Caco-2 (cell line): ENCODE measurements around the gene ZDBF2. TPM values are rescaled to one million over a fixed set of nuclear protein-coding genes. Genes with fewer than 3 reads are reported as not detected.

Experiments used
- BruUV-seq: library from RNA; stranded (reverse); fragments of 400-500 nt; replicated peaks from 2 replicates; lab custom pipeline; 2021; lab: Mats Ljungman, UMichigan
- CTCF ChIA-PET: fragments of 300-600 bp; sonication (Branson Sonifier 250); formaldehyde crosslinking; loops from one replicate; lab custom pipeline; 2022; ENCODE audit warnings: antibody characterized with exemption; lab: Charles Lee
- POLR2A ChIA-PET: fragments of 300-600 bp; sonication (Branson Sonifier 250); formaldehyde crosslinking; loops from one replicate; lab custom pipeline; 2022; ENCODE audit warnings: antibody characterized with exemption; lab: Charles Lee
- DNase-seq, 2 experiments: peaks; one replicate each; pipeline versions ENCODE4 v3.0.0 to v3.0.0-alpha.2; 2020 to 2022
- H3K27me3 ChIP-seq: replicated peaks from 2 replicates; pipeline ENCODE4 v1.6.0; 2011; ENCODE audit warnings: low read length; ENCODE audit not compliant: control insufficient read depth, insufficient read depth
- H3K36me3 ChIP-seq: 2 replicates; pipeline ENCODE4 v1.5.1; 2011; ENCODE audit warnings: low read length; ENCODE audit not compliant: control insufficient read depth, insufficient read depth
- H3K4me1 ChIP-seq: fragments of 250-450 bp; sonication (Bioruptor Pico); 2 replicates; pipeline ENCODE4 v1.5.1; 2020; ENCODE audit warnings: mild to moderate bottlenecking
- H3K4me3 ChIP-seq: 2 replicates; pipeline ENCODE4 v1.5.1; 2011; ENCODE audit warnings: low read depth, mild to moderate bottlenecking, control low read depth, low read length
- H3K9me3 ChIP-seq: fragments of 250-450 bp; sonication (Bioruptor Pico); 2 replicates; pipeline ENCODE4 v1.5.1; 2020; ENCODE audit warnings: mild to moderate bottlenecking, moderate library complexity
- H3K27ac Mint-ChIP-seq: one replicate; pipeline ENCODE4 v1.8.0; 2022; ENCODE audit warnings: mixed read lengths; ENCODE audit not compliant: unreplicated experiment
- H3K27me3 Mint-ChIP-seq: one replicate; pipeline ENCODE4 v1.8.0; 2022; ENCODE audit warnings: mixed read lengths; ENCODE audit not compliant: insufficient read depth, unreplicated experiment
- H3K36me3 Mint-ChIP-seq: one replicate; pipeline ENCODE4 v1.8.0; 2022; ENCODE audit warnings: mild to moderate bottlenecking, mixed read lengths; ENCODE audit not compliant: insufficient read depth, unreplicated experiment
- H3K4me1 Mint-ChIP-seq: one replicate; pipeline ENCODE4 v1.8.0; 2022; ENCODE audit warnings: low read depth, mixed read lengths; ENCODE audit not compliant: unreplicated experiment
- H3K4me3 Mint-ChIP-seq: one replicate; pipeline ENCODE4 v1.8.0; 2022; ENCODE audit warnings: mild to moderate bottlenecking, moderate library complexity, mixed read lengths; ENCODE audit not compliant: unreplicated experiment
- H3K9me3 Mint-ChIP-seq: one replicate; pipeline ENCODE4 v1.8.0; 2022; ENCODE audit warnings: mixed read lengths; ENCODE audit not compliant: unreplicated experiment
- CTCF ChIP-seq, 2 experiments: fragments of 200-600 bp in 1 of 2; IDR thresholded peaks; 1 replicate in 1 of 2; 2 replicates in 1 of 2; pipeline versions ENCODE4 v1.5.1 to v1.8.0; 2011 to 2022; ENCODE audit warnings: antibody characterized with exemption in 1 of 2, control low read depth in 1 of 2, inconsistent platforms in 1 of 2, low read depth in 1 of 2, low read length in 1 of 2, mild to moderate bottlenecking in 1 of 2, moderate library complexity in 1 of 2; ENCODE audit not compliant: insufficient read depth in 1 of 2, severe bottlenecking in 1 of 2, unreplicated experiment in 1 of 2
- intact Hi-C: fragments of 100-400 bp; cut with micrococcal nuclease; formaldehyde crosslinking; loops from one replicate; pipeline ENCODE4 v1.10.0; 2022; ENCODE audit not compliant: unreplicated experiment
- total RNA-seq: library from RNA; stranded (reverse); gene quantifications from 2 replicates; pipeline ENCODE4 v1.2.3, GENCODE V29; 2022

ZDBF2 gene
- total RNA-seq, 1 experiment from 2014 or later: 6.5 TPM

DNA sequence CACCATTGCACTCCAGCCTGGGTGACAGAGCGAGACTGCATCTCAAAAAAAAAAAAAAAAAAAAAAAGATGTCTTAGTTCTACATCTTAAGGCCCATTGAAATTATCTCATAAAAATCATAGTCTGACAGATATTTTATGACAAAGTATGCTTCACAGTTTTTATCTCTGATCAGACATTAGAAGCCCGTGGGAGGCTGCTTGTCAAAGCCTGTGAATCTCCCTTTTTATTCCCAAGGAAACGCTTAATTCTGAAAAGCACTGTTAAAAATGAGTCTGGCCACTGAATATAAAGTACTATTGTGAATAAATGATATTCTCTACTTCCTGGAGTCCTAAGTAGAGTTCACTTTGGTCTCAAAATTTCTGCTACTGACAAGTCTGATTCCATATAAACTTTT lies 71.1 kb downstream of the ZDBF2 start:
- no peaks in the 10 kb centered on the region for H3K4me1 Mint-ChIP-seq
- BruUV-seq: no TSS peak
- no peaks in the 10 kb centered on the region for H3K36me3 Mint-ChIP-seq

DNA sequence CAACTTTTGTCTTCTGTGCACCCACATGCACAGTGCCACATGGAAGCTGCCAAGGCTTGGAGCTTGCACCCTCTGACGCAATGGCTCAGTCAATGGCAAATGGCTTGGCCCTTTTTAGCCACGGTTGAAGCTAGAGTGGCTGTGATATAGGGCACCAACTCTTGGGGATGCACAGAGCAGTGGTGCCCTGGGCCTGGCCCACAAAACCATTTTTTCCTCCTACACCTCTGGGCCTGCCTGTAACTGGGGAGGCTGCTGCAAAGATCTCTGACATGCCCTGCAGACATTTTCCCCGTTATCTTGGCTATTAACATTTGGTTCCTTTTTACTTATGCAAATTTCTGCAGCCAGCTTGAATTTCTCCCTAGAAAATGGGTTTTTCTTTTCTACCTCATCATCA lies 74.9 kb downstream of the ZDBF2 start:
- H3K4me1 Mint-ChIP-seq: no peaks in the 10 kb centered on the region

More for the DNA sequence above, 71.1 kb downstream of the ZDBF2 start:
- intact Hi-C loops: no loop called here
- CTCF ChIA-PET: no interaction called here
- no peak for DNase-seq
- H3K4me3 Mint-ChIP-seq: no peak overlapping the region
- H3K27ac Mint-ChIP-seq: no peak overlapping the region
- peaks cover 9% of the 10 kb centered on the region; the same call in 1 of the 2 replicates for H3K4me1 ChIP-seq
- H3K4me3 ChIP-seq: no peak overlapping the region
- 0 out of 2 replicates have a peak, but pooled peaks cover 5% of the 10 kb centered on the region for H3K9me3 ChIP-seq
- H3K36me3 ChIP-seq: no peaks in the 10 kb centered on the region; the same call in 1 of the 2 replicates
- H3K27me3 Mint-ChIP-seq: peaks cover 2% of the 10 kb centered on the region
- POLR2A ChIA-PET: no interaction called here
- no peak for TF ChIP-seq CTCF (IDR thresholded peaks at IDR 0.05; ENCODE audit: insufficient read depth in 1 of 2, low read depth in 1 of 2, low read length in 1 of 2, severe bottlenecking in 1 of 2, unreplicated experiment in 1 of 2)
- H3K9me3 Mint-ChIP-seq: peaks cover 24% of the 10 kb centered on the region
- no peaks in the 10 kb centered on the region for H3K27me3 ChIP-seq

GRCh38 chr2:206352571-206352970 lies 78.1 kb downstream of the ZDBF2 start:
- H3K36me3 ChIP-seq: no peaks in the 10 kb centered on the region
- POLR2A ChIA-PET: no interaction called here
- no peak for DNase-seq
- BruUV-seq: no TSS peak
- no peaks in the 10 kb centered on the region for H3K4me1 ChIP-seq
- no peaks in the 10 kb centered on the region for H3K27me3 ChIP-seq
- H3K27me3 Mint-ChIP-seq: peaks cover 2% of the 10 kb centered on the region
- H3K4me3 ChIP-seq: no peak overlapping the region
- CTCF ChIA-PET: no interaction called here
- intact Hi-C loops: no loop called here
- H3K27ac Mint-ChIP-seq: no peak overlapping the region
- H3K4me3 Mint-ChIP-seq: no peak overlapping the region
- TF ChIP-seq CTCF (IDR thresholded peaks at IDR 0.05; ENCODE audit: insufficient read depth in 1 of 2, low read depth in 1 of 2, low read length in 1 of 2, severe bottlenecking in 1 of 2, unreplicated experiment in 1 of 2): no peak
- H3K9me3 ChIP-seq: 0 out of 2 replicates have a peak, but pooled peaks cover 5% of the 10 kb centered on the region
- no peaks in the 10 kb centered on the region for H3K36me3 Mint-ChIP-seq
- no peaks in the 10 kb centered on the region for H3K4me1 Mint-ChIP-seq
- peaks cover 15% of the 10 kb centered on the region for H3K9me3 Mint-ChIP-seq

More for the DNA sequence above, 74.9 kb downstream of the ZDBF2 start:
- TF ChIP-seq CTCF (IDR thresholded peaks at IDR 0.05; ENCODE audit: insufficient read depth in 1 of 2, low read depth in 1 of 2, low read length in 1 of 2, severe bottlenecking in 1 of 2, unreplicated experiment in 1 of 2): no peak
- H3K4me3 ChIP-seq: no peak overlapping the region
- peaks cover 2% of the 10 kb centered on the region for H3K27me3 Mint-ChIP-seq
- H3K27me3 ChIP-seq: no peaks in the 10 kb centered on the region
- no peak overlapping the region for H3K27ac Mint-ChIP-seq
- ChIA-PET CTCF (no interaction called here), POLR2A (no interaction called here)
- no peaks in the 10 kb centered on the region for H3K36me3 ChIP-seq
- H3K9me3 Mint-ChIP-seq: peaks cover 25% of the 10 kb centered on the region
- BruUV-seq: no TSS peak
- H3K4me3 Mint-ChIP-seq: no peak overlapping the region
- H3K4me1 ChIP-seq: no peaks in the 10 kb centered on the region
- no peak for DNase-seq
- H3K9me3 ChIP-seq: 0 out of 2 replicates have a peak, but pooled peaks cover 5% of the 10 kb centered on the region
- H3K36me3 Mint-ChIP-seq: no peaks in the 10 kb centered on the region
- intact Hi-C loops: no loop called here
